EL (cell line): Measurements from ENCODE around the gene TICAM2.
"Not testable (repeated sequence)": the region's sequence is repeated elsewhere in the genome, so short reads cannot be mapped to it uniquely, and the experiment has no call there.

Source experiments
- DNase-seq: peaks from one replicate; pipeline ENCODE4 v3.0.0-alpha.2; 2016

The TICAM2 gene, protein sequence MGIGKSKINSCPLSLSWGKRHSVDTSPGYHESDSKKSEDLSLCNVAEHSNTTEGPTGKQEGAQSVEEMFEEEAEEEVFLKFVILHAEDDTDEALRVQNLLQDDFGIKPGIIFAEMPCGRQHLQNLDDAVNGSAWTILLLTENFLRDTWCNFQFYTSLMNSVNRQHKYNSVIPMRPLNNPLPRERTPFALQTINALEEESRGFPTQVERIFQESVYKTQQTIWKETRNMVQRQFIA

GRCh38 chr5:115601701-115602590, at the start of gene TICAM2:
TICAM2 (minus strand) TSS chr5:115602479; CDS start chr5:115581256, 21,223 bp downstream.
- DNase-seq: peak; percentile 87

- peak; percentile 26 for DNase-seq
These were observed 47.3 kb upstream of the TICAM2 start for GRCh38 chr5:115649541-115649940.

DNA sequence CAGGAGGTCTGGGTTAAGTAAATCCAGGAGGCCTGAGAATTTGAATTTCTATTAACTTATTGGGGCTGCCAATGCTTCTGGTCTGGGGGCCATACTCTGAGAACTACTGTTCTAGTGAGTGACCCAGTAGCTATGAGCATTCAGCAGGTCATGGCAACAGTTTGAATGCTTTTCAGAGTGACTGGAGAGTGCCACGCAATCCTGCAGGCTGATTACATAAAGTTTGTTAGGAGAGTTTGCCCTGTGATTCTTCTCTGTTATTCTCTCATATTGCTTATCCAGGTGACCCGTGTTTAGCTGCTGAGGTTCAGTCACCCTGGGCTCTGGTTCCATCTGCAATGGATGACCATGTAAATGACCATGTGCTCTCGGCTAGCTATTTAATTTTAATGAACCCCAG, 45.8 kb upstream of the TICAM2 start:
- DNase-seq: no peak

DNA sequence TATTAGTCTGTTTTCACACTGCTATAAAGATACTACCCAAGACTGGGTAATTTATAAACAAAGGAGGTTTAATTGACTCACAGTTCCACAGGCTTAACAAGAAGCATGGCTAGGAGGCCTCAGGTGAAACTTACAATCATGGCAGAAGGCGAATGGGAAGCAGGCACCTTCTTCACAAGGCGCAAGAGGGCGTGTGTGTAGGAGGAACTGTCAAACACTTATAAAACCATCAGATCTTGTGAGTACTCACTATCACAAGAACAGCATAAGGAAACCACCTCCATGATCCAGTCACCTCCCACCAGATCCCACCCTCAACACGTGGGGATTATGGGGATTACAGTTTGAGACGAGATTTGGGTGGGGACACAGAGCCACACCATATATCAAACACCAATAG, 43.1 kb upstream of the TICAM2 start:
- DNase-seq: not testable (repeated sequence)

- no peak for DNase-seq
These were observed 41.8 kb upstream of the TICAM2 start for GRCh38 chr5:115644046-115644445.

DNA sequence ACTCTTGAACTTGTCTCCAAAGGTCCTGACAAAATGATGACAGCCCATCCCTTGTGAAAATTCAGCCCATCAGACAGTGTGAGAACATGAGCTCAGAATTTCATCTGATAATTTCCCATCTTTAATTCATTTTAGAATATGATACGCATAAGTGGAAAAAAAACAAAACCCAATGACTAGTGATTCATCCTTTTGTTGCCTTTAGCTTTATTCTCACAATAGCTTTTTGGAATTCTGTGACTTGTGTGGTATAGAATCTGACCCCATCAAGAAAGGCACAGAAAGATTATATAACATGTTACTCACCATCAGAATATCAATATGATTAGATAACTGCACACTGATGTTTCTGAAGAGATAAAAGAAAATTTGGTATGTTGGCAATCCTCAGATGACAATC, 39.7 kb upstream of the TICAM2 start:
- peak; percentile 49 for DNase-seq

- no peak for DNase-seq
These were observed 38.0 kb upstream of the TICAM2 start for GRCh38 chr5:115640274-115640673.

DNA sequence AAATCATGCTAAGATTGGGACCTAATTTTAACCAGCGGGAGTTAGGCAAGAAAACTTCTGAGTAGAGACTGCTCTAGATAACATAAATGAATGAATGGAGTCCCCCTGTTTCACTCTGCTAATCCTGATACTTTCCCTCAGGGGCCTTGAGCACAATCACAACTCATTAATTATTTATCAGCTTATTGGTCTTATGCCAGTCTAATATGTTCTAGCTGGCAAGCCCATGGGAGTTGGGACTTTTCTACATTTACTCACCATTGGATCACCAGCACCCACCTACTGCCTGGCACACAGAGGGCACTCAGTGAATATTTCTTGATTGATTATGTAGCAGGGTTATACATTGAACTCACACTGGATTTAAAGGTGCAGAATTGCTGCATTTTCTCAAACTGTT, 37.1 kb upstream of the TICAM2 start:
- DNase-seq: no peak

DNA sequence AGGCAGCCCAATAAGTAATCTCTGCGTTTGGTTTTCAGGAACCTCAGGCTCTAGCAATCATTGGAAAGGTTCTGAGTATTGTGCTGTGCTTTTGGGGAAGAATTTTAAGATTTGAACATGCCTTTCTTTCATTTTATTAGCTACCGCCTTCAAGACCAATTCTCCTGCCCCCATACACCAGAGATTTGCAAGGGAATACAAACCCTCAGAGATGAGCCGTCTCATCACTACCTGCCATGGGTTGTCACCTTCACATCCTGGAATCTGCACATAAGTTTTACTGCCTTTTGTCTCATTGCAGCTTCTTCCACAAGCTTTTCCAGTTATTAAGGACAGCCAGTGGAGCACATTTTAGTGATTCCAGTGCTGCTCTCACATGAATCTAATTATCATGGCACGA, 35.2 kb upstream of the TICAM2 start:
- no peak for DNase-seq

DNA sequence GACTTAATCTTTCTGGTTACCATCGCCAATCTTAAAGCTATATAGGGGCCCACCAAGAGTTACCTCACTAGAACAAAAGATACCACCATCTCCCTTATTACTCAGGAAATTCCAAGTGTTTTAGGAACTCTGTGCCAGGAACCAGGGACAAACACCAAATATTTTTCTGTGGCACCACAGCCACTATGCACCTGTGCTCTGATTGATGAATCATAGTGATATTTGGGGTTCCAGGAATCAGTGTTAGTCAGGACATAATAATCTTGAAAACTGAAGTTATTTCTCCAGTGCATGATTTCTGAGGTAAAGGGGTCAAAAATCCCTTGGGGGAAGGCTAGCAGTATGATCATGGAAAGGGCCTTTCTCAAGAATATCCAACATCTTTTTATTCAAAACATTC, 33.7 kb upstream of the TICAM2 start:
- DNase-seq: no peak

GRCh38 chr5:115634343-115635132, 32.3 kb upstream of the TICAM2 start:
- DNase-seq: peak; percentile 85

- no peak for DNase-seq
These were observed 27.6 kb upstream of the TICAM2 start for GRCh38 chr5:115629903-115630302.

DNA sequence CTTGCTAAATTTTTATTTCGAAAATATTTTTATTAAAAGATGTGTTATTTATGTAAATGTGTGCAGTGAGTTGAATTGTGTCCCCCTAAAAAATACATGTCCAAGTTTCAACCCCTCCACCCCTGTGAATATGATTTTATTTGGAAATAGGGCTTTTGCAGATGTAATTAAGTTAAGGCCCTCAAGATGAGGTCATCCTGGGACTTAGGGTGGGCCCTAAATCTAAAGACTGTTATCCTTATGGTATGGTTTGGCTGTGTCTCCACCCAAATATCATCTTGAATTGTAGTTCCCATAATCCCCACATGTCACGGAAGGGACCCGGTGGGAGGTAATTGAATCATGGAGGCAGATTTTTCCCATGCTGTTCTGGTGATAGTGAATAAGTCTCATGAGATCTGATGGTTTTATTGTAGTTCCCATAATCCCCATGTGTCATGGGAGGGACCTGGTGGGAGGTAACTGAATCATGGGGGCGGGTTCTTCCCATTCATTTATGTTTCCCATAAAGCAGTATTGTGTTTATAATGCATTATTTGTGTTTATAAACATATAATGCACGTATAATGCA, 25.1 kb upstream of the TICAM2 start:
- DNase-seq: no peak

- DNase-seq: no peak
These were observed 24.2 kb upstream of the TICAM2 start for GRCh38 chr5:115626445-115626823.

DNA sequence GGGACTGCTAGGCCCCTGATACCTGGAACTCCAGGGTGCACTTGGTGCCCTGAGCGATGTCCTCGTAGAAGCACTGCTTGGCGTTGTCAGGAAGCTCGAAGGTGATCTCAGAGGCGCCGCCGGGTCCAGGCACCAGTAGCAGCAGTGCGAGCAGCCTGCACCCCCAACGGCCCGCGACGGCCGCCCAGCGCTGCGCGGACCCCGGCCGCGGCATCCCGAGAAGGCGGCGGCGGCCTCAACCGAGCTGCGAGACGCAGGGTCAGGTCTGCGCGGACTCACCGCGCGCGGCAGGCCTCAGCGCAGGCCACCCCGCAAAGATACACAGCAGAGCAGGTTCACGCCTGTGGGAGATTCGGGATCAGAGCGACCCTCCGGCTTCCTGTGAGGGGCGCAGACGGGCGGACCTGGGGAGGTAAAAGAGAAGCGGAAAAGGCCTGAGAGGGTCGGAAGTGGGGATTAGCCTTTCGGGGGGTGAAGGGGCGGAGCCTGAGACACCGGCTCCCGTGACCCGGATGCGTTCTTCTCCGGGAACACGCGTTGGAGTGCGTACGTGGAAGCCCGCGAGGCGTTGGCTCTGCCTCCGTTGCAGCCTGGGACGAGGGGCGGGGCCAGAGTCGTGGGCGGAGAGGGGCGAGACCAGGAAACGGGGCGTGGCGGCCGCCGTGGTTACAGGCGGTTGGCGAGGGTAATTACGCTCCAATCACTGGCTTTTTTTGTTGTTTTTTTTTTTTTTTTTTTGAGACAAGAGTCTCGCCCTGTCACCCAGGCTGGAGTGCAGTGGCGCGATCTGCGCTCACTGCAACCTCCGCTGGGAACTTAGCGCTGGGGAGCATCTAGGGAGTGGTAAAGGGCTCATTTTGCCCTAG, 23.5 kb upstream of the TICAM2 start, which contains the start of gene TMED7:
Gene TMED7 (minus strand): TSS at position 458 of the 866 bp plus-strand sequence. CDS start 244 bp downstream, at position 214.
- DNase-seq: peak; percentile 99

DNA sequence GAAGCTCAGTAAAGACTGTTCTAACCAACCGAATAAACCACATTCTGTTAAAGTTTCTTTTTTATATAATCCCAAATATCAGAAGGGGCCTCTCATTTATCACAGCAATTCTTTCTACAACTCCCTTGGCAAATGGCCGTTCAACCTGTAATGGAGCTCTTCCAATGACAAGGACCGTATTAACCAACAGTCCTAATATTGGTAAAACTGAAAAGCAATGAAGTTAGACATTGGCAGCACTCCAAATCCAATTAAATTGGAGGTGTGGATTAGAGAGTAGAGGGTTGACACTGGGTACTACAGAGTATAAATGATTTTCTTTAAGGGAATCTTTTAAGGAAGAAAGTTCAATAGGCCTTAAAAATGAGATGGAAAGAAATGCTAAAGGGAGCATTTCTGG, 22.7 kb upstream of the TICAM2 start:
- no peak for DNase-seq

DNA sequence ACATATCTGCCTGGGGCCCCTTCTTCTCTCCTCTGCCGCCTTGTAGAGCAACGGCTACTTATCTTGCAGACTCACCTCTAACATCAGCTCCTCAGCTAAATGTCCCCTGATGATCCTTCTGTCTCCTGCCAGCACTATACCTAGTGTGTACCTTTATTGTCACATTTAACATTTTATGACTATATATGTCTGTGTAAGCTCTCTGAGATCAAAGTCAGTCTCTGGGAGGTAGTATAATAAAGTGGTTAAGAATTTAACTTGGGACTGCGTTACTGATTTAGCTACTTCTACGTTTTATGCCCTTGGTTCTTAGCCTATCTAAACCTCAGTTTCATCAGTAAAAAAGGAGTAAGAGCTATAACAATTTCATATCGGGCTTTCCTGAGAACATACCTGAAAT, 21.4 kb upstream of the TICAM2 start:
- no peak for DNase-seq

DNA sequence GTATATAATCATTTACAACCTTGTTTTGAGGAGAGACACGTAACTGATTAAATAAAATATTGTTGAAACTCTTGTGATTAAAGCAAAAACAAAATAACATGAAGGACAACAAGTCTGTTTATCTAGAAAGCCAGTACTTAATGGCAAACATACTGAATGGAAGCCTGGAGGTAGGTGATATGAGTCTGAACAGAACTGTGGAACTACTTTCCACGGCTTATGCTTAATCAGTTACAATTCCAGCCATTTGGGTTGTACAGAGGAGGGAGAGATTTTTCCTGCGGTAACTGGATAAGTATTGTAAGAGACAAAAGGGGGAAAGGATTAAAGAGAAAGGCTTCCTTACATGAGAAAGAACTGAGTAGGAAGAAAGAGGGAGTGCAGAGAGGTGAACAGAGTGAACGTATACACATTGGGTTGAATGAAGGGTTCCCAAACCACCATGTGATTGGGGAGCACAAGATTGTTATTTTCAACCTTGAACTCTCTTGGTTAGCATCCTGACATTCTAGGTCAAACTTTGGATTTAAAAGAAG, 19.2 kb upstream of the TICAM2 start:
- DNase-seq: no peak

GRCh38 chr5:115616892-115617291, 14.6 kb upstream of the TICAM2 start:
- DNase-seq: no peak

- no peak for DNase-seq
These were observed 14.2 kb upstream of the TICAM2 start for GRCh38 chr5:115616472-115616871.

DNA sequence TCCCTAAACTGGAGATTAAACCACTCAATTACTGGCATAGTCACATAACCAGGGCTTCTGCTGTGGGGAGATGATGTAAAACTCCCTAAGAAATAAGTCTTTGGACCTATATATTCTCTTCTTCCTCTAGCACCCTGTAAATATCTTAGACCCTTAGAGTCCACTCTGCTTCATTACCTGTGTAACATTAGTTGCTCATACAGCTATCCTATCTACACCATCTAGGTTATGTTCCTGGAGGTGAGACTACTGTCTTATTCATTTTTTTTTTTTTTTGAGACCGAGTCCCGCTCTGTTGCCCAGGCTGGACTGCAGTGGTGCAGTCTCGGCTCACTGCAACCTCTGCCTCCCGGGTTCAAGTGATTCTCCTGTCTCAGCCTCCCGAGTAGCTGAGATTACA, 9.6 kb upstream of the TICAM2 start:
- DNase-seq: no peak

DNA sequence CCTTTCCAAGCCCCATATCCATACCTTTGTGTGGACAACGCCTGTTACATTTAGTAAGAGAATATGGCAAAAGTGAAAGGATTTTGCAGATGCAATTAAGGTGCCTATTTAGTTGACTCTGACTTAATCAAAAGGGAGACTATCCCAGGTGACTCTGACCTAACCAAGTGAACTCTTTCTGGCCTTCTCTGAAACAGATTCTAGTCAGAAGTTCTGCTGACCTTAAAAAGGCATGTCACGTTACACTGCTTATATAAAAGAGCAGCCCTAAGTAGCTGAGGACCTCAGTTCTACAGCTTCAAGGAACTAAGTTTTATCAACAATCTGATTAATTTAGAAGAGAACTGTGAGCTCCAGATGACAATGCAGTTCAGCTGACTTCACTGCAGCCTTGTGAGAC, 5.7 kb upstream of the TICAM2 start:
- DNase-seq: no peak
